ENCODE data around the gene ZNF784. TPM values are rescaled to one million over a fixed set of nuclear protein-coding genes. Genes with fewer than 3 reads are reported as not detected.

ZNF784 gene
- total and polyA plus RNA-seq, 7 donors, result 4.9 to 22.2 (median 10.4) TPM

- Histone ChIP-seq H3K27ac (peak overlapping the region; percentile 91), H3K9me3 (no peaks in the 10 kb centered on the region), H3K27me3 (ENCODE audit: insufficient read depth in 3 of 3, low read length in 2 of 3) (no peaks in the 10 kb centered on the region), H3K36me3 (ENCODE audit: insufficient read depth in 1 of 2, low read depth in 1 of 2) (peaks cover 0 to 18% of the 10 kb centered on the region in 2 donors), H3K4me1 (peaks cover 40% of the 10 kb centered on the region), H3K4me3 (peak overlapping the region; percentile 71)
- no peak for DNase-seq
- TF ChIP-seq CTCF (IDR thresholded peaks at IDR 0.05), result no peak
- 1 to 2% (median 1%) methylated on average over 19 of the region's 19 CpGs for WGBS, 3 donors
- no peak for ATAC-seq
- intact Hi-C loops (cut with DNase I), result loop anchor here (2.0 to 10.0 kb wide), 2 partner anchors 15 to 271 kb away; partner anchors contain the start of genes RPL28 (in 1 of the 2) and TMEM238 (in 1 of the 2)
Measured at GRCh38 chr19:55655648-55656040, 31.3 kb upstream of the ZNF784 start.

GRCh38 chr19:55654868-55655647 is 30.7 kb upstream of the ZNF784 start, which contains the start of gene U2AF2:
TSS of gene U2AF2 (plus strand) at chr19:55655035. CDS start at chr19:55655105, 70 bp downstream.
- H3K36me3 ChIP-seq (ENCODE audit: insufficient read depth in 1 of 2, low read depth in 1 of 2), result peaks cover 0 to 14% of the 10 kb centered on the region in 2 donors
- H3K27ac ChIP-seq, result peak within 1 kb of the TSS; percentile 91
- ATAC-seq, result peak; percentile 62 to 68 (median 66)
- TF ChIP-seq CTCF (IDR thresholded peaks at IDR 0.05), result no peak
- intact Hi-C loops (cut with DNase I), result loop anchor here in 1 of 2 donors (10.0 kb wide), 1 partner anchor 270 kb away; the partner anchor contains the start of genes RPL28 and TMEM238
- H3K4me1 ChIP-seq, result peaks cover 40% of the 10 kb centered on the region
- DNase-seq, result peak; percentile 94 to 99
- H3K4me3 ChIP-seq, result peak within 1 kb of the TSS; percentile 71
- H3K9me3 ChIP-seq, result no peaks in the 10 kb centered on the region
- no peaks in the 10 kb centered on the region for H3K27me3 ChIP-seq (ENCODE audit: insufficient read depth in 3 of 3, low read length in 2 of 3)
- WGBS, 3 donors, result 0 to 1% (median 1%) methylated on average over 38 to 95 of the region's 95 CpGs

- TF ChIP-seq CTCF (IDR thresholded peaks at IDR 0.05), result no peak
- WGBS, 3 donors, result 0% methylated on average over 39 to 52 of the region's 52 CpGs
- peak; percentile 99 to 100 for DNase-seq
- Histone ChIP-seq H3K27ac (peak overlapping the region; percentile 91), H3K27me3 (ENCODE audit: insufficient read depth in 3 of 3, low read length in 2 of 3) (no peaks in the 10 kb centered on the region), H3K4me3 (peak overlapping the region; percentile 71), H3K4me1 (peaks cover 40% of the 10 kb centered on the region), H3K9me3 (no peaks in the 10 kb centered on the region), H3K36me3 (ENCODE audit: insufficient read depth in 1 of 2, low read depth in 1 of 2) (peaks cover 0 to 8% of the 10 kb centered on the region in 2 donors)
- intact Hi-C loops (cut with DNase I), result loop anchor here in 1 of 2 donors (10.0 kb wide), 1 partner anchor 270 kb away; the partner anchor contains the start of genes RPL28 and TMEM238
- peak; percentile 81 to 85 (median 84) for ATAC-seq
Measured at GRCh38 chr19:55654323-55654867, 30.0 kb upstream of the ZNF784 start.

GRCh38 chr19:55653651-55654322 is 29.4 kb upstream of the ZNF784 start:
- Histone ChIP-seq H3K36me3 (ENCODE audit: insufficient read depth in 1 of 2, low read depth in 1 of 2) (peaks cover 0 to 8% of the 10 kb centered on the region in 2 donors), H3K27me3 (ENCODE audit: insufficient read depth in 3 of 3, low read length in 2 of 3) (no peaks in the 10 kb centered on the region), H3K4me3 (peak overlapping the region; percentile 71), H3K4me1 (peaks cover 37% of the 10 kb centered on the region), H3K9me3 (no peaks in the 10 kb centered on the region), H3K27ac (peak overlapping the region; percentile 91)
- WGBS, 3 donors, result 0% methylated on average over 53 to 57 of the region's 57 CpGs
- intact Hi-C loops (cut with DNase I), result loop anchor here in 1 of 2 donors (10.0 kb wide), 1 partner anchor 269 kb away; the partner anchor contains the start of genes RPL28 and TMEM238
- peak; percentile 74 to 75 (median 74) for ATAC-seq
- peak; percentile 97 for TF ChIP-seq CTCF (IDR thresholded peaks at IDR 0.05)
- DNase-seq, result peak; percentile 99

Data from psoas muscle (tissue), 8 donors.